Parietal lobe (tissue), 2 donors: Measurements from ENCODE around the gene KRTAP29-1. TPM values are rescaled to one million over a fixed set of nuclear protein-coding genes. Genes with fewer than 3 reads are reported as not detected.

Experiments used
- small RNA-seq: library from RNA; depleted of rRNA; stranded (forward); fragments of <200 nt; gene quantifications from one replicate; pipeline ENCODE3, GENCODE V24; 2014; ENCODE audit warnings: low replicate concordance
- total RNA-seq: library from RNA; depleted of rRNA; stranded (reverse); fragments of >200 nt; gene quantifications from one replicate; pipeline ENCODE4 v1.2.3, GENCODE V29; 2014

KRTAP29-1 gene, protein sequence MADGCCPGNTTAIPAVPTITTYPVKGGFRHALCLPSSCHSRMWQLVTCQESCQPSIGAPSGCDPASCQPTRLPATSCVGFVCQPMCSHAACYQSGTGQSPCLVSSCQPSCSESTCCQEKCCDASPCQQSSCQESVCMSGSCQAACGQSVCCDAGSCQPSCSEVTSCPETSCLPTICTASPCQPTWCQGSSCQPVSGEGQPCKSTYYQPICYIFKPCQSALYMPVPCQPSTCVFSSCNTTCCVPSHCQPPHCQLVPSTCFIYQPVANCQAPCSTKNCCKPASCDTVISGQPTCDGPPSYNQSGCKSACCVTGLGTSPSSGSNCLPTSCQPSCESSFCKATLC
- total RNA-seq = not detected

DNA sequence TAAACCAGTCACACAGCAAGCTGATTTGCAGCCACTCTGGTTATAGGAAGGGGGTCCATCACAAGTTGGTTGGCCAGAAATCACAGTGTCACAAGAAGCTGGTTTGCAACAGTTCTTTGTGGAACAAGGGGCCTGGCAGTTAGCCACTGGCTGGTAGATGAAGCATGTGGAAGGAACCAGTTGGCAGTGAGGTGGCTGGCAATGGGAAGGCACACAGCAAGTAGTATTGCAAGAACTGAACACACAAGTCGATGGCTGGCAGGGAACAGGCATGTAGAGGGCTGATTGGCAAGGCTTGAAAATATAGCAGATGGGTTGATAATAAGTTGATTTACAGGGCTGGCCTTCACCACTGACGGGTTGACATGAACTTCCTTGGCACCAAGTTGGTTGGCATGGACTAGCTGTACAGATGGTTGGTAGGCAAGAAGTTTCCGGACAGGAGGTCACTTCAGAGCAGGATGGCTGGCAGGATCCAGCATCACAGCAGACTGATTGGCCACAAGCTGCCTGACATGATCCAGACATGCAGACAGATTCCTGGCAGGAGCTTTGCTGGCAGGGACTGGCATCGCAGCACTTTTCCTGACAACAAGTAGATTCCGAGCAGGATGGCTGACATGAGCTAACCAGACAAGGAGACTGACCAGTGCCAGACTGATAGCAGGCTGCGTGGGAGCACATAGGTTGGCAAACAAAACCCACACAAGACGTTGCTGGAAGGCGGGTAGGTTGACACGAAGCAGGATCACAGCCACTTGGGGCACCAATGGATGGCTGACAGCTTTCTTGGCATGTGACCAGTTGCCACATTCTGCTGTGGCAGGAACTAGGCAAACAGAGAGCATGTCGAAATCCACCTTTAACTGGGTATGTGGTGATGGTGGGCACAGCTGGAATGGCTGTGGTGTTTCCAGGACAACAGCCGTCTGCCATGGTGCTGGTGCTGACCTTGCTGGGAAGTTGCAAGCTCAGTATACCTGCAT is at the start of gene KRTAP29-1:
Gene KRTAP29-1, minus strand, starts transcription at position 936 of the 986 bp plus-strand sequence. Its CDS starts 0 bp downstream, at position 936.

DNA sequence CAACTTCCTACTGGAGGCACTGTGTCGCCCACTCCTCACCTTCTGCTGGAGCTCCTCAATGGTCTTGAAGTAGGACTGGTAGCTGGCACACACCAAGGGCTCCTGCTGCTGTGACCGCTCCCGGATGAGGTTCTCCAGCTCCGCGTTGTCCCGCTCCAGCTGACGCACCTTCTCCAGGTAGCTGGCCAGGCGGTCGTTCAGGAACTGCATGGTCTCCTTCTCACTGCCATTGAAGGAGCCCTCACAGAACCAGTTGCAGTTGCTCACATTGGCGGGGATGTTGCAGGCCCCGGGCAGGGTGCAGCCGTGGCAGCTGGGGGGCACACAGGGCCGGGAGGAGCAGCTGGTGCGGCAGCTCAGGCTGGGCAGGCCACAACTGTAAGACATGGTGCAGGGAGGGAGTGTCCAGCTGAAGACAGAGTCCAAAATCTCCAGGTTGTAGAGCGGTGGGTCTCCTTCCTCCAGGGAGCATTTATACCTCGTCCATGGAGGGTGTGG is 47.8 kb upstream of the KRTAP29-1 start, which contains the start of gene KRT33A:
Gene KRT33A, minus strand, starts transcription at position 448 of the 498 bp plus-strand sequence. Its CDS starts 61 bp downstream, at position 387.

DNA sequence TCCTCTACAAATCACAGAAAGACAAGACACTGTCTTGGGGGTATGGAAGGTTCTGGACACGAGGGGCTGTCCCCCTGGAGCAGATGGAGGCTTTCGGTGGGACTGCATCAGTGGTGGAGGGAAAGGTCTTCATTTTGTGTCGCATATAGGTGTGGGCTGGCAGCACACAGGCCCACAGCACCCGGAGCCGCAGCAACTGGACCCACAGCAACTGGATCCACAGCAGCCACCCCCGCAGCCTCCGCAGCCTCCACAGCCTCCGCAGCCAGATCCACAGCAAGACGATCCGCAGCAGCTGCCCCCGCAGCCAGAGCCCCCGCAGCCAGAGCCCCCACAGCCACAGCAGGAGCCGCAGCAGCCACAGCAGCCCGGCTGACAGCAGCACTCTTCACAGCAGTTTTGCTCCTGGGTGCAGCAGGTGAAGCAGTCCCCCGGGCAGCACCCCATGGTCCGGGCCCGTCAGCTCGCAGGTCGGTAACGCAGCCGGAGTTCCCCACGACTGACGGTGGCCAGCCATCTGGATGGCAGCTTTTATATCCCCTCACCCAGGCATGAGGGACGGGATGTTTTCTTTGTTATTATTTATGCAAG is 12.6 kb upstream of the KRTAP29-1 start, which contains the start of gene KRTAP17-1:
Gene KRTAP17-1, minus strand, starts transcription at position 507 of the 591 bp plus-strand sequence. Its CDS starts 60 bp downstream, at position 447.

DNA sequence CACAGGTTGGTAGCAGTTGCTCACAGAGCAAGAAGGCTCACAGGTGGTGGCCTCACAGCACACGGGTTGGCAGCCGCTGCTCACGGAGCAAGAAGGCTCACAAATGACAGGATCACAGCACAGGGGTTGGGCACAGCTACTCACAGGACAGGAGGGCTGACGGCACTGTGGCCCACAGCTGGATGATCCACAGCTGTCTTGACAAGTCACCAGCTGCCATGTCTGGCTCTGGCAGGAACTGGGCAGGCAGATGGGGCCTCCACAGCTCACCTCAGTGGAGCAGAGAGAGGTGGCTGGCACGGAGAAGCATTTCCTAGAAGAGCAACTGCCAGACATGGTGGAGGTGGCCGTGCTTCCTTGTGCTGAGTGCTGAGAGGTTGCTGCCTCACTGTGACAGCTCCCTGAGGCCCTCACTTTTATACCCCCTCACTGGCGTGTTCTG is 6.3 kb upstream of the KRTAP29-1 start, which contains the start of gene KRTAP16-1:
Gene KRTAP16-1, minus strand, starts transcription at position 392 of the 442 bp plus-strand sequence. Its CDS starts 56 bp downstream, at position 336.

DNA sequence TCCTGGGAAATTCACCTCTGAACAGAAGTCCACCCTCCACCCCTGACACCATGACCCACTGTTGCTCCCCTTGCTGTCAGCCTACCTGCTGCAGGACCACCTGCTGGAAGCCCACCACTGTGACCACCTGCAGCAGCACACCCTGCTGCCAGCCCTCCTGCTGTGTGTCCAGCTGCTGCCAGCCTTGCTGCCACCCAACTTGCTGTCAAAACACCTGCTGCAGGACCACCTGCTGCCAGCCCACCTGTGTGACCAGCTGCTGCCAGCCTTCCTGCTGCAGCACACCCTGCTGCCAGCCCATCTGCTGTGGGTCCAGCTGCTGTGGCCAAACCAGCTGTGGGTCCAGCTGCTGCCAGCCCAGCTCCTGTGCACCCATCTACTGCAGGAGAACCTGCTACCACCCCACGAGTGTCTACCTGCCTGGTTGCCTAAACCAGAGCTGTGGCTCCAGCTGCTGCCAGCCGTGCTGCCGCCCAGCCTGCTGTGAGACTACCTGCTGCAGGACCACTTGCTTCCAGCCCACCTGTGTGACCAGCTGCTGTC is 26.9 kb downstream of the KRTAP29-1 start, which contains the start of gene KRTAP9-7:
Gene KRTAP9-7, plus strand, starts transcription at position 51 of the 543 bp plus-strand sequence. Its CDS starts 0 bp downstream, at position 51.

DNA sequence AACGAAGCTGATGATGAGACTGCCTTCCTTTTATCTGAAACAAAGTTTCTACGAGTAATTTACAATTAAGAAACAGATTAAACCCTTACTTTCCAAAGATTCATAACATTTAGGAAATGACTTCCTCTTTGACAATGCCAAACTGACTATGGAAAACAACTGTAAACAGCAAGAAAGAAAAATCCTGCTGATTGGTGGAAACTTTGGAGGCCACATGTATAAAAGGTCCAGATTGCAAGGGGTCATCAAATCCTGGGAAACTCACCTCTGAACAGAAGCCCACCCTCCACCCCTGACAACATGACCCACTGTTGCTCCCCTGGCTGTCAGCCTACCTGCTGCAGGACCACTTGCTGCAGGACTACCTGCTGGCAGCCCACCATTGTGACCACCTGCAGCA is 37.6 kb downstream of the KRTAP29-1 start, which contains the start of gene KRTAP9-6:
Gene KRTAP9-6, plus strand, starts transcription at position 301 of the 400 bp plus-strand sequence. Its CDS starts 0 bp downstream, at position 301.

DNA sequence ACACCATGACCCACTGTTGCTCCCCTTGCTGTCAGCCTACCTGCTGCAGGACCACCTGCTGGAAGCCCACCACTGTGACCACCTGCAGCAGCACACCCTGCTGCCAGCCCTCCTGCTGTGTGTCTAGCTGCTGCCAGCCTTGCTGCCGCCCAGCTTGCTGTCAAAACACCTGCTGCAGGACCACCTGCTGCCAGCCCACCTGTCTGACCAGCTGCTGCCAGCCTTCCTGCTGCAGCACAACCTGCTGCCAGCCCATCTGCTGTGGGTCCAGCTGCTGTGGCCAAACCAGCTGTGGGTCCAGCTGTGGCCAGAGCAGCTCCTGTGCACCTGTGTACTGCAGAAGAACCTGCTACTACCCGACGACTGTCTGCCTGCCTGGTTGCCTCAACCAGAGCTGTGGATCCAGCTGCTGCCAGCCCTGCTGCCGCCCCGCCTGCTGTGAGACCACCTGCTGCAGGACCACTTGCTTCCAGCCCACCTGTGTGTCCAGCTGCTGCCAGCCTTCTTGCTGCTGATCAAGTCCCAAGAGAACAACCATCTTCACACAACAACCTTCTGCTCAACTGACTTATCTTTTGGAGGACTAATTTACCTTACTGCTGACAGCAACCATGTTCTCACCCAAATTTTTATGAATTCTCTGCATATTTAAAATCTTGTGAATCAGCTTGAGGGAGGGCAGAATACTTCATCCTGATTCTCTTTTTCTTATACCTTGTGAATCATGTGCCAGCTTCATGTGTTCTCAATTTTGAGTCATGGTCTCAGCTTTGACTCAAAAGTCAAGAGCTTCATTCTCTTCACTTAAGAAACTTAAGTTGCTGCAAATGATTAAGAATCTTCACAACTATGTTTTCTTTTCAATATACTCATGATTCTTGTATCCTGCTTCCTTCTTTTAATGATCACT is 47.0 kb downstream of the KRTAP29-1 start, which contains the start of gene KRTAP9-9:
Gene KRTAP9-9, plus strand, starts transcription at position 4 of the 910 bp plus-strand sequence.

Small RNAs within 50 kb of the gene (small RNA-seq; reads per million reads assigned to genes)
- not detected for gene KRTAP9-10P

Other genes with a start within 250 kb of the KRTAP29-1 start
- gene KRTAP2-2, start 247.6 kb downstream of the KRTAP29-1 start, total RNA-seq = not detected
- gene KRTAP2-3, start 242.7 kb downstream of the KRTAP29-1 start, total RNA-seq = not detected
- not detected for gene KRTAP2-4, start 237.0 kb downstream of the KRTAP29-1 start, total RNA-seq
- not detected for gene KRTAP4-7, start 218.7 kb downstream of the KRTAP29-1 start, total RNA-seq
- gene KRTAP4-8, start 204.7 kb downstream of the KRTAP29-1 start, total RNA-seq = not detected
- not detected for gene KRTAP4-16, start 200.6 kb downstream of the KRTAP29-1 start, total RNA-seq
- gene KRTAP4-9, start 197.5 kb downstream of the KRTAP29-1 start, total RNA-seq = not detected
- not detected for gene KRTAP4-11, start 184.5 kb downstream of the KRTAP29-1 start, total RNA-seq
- gene KRTAP4-12, start 178.7 kb downstream of the KRTAP29-1 start, total RNA-seq = not detected
- gene KRTAP4-6, start 162.3 kb downstream of the KRTAP29-1 start, total RNA-seq = not detected
- not detected for gene KRTAP4-5, start 153.0 kb downstream of the KRTAP29-1 start, total RNA-seq
- not detected for gene KRTAP4-4, start 142.1 kb downstream of the KRTAP29-1 start, total RNA-seq
- gene KRTAP4-3, start 134.6 kb downstream of the KRTAP29-1 start, total RNA-seq = not detected
- gene KRTAP4-2, start 124.6 kb downstream of the KRTAP29-1 start, total RNA-seq = not detected
- not detected for gene KRTAP4-1, start 117.9 kb downstream of the KRTAP29-1 start, total RNA-seq
- gene KRTAP9-1, start 113.0 kb downstream of the KRTAP29-1 start, total RNA-seq = not detected
- gene KRTAP9-2, start 76.2 kb downstream of the KRTAP29-1 start, total RNA-seq = not detected
- not detected for gene KRTAP9-3, start 70.4 kb downstream of the KRTAP29-1 start, total RNA-seq
- not detected for gene KRTAP9-8, start 64.9 kb downstream of the KRTAP29-1 start, total RNA-seq
- not detected for gene KRTAP9-4, start 53.2 kb downstream of the KRTAP29-1 start, total RNA-seq
- not detected for gene KRTAP9-9, start 47.5 kb downstream of the KRTAP29-1 start, total RNA-seq
- not detected for gene KRTAP9-6, start 37.5 kb downstream of the KRTAP29-1 start, total RNA-seq
- gene KRTAP9-7, start 27.2 kb downstream of the KRTAP29-1 start, total RNA-seq = not detected
- gene KRTAP16-1, start 6.5 kb upstream of the KRTAP29-1 start, total RNA-seq = not detected
- gene KRTAP17-1, start 12.9 kb upstream of the KRTAP29-1 start, total RNA-seq = not detected
- gene KRT33A, start 48.0 kb upstream of the KRTAP29-1 start, total RNA-seq = not detected
- not detected for gene KRT33B, start 67.0 kb upstream of the KRTAP29-1 start, total RNA-seq
- gene KRT34, start 79.5 kb upstream of the KRTAP29-1 start, total RNA-seq = 0.94 TPM
- gene KRT31, start 94.8 kb upstream of the KRTAP29-1 start, total RNA-seq = 0.94 TPM
- gene KRT37, start 121.7 kb upstream of the KRTAP29-1 start, total RNA-seq = not detected
- gene KRT38, start 138.1 kb upstream of the KRTAP29-1 start, total RNA-seq = not detected
- gene KRT32, start 164.5 kb upstream of the KRTAP29-1 start, total RNA-seq = not detected
- gene KRT35, start 178.3 kb upstream of the KRTAP29-1 start, total RNA-seq = not detected
- not detected for gene KRT36, start 187.1 kb upstream of the KRTAP29-1 start, total RNA-seq
- not detected for gene KRT13, start 202.8 kb upstream of the KRTAP29-1 start, total RNA-seq
- gene KRT15, start 216.0 kb upstream of the KRTAP29-1 start, total RNA-seq = not detected
- 5.9 TPM for gene KRT19, start 225.5 kb upstream of the KRTAP29-1 start, total RNA-seq